Mammary epithelial cell (primary cell): Measurements from ENCODE around the gene VDR.
A peak's percentile ranks its signal among the peaks of the same experiment; 100 is the strongest.

Experiments used
- CTCF ChIP-seq, 2 donors: IDR thresholded peaks in 1 of 2; conservative IDR thresholded peaks in 1 of 2; 2 replicates each; pipeline ENCODE4 v1.5.1; 2011 to 2012; ENCODE audit warnings: inconsistent platforms in 2 of 2, low read length in 2 of 2, mild to moderate bottlenecking in 2 of 2, control low read depth in 1 of 2, low read depth in 1 of 2; ENCODE audit not compliant: insufficient read depth in 1 of 2; ENCODE audit errors: extremely low read depth in 1 of 2
- EZH2 ChIP-seq: IDR thresholded peaks from 2 replicates; pipeline ENCODE4 v1.6.1; 2012; ENCODE audit warnings: low read length, inconsistent platforms, borderline replicate concordance

GRCh38 chr12:47819896-47820630, 84.7 kb downstream of the VDR start, which contains the start of gene HDAC7:
- TF ChIP-seq CTCF (conservative IDR thresholded peaks at IDR 0.05 in 1 of 2, IDR thresholded peaks at IDR 0.05 in 1 of 2; ENCODE audit: extremely low read depth in 1 of 2, insufficient read depth in 1 of 2, low read depth in 1 of 2, low read length in 2 of 2) (peak in 1 of 2 donors; percentile 14), EZH2 (no peak)
